Mesodermal cell (in vitro differentiated cells): ENCODE measurements around the gene LRRC1.
"Not testable (repeated sequence)": the region's sequence is repeated elsewhere in the genome, so short reads cannot be mapped to it uniquely, and the experiment has no call there.

Experiments
- H3K27ac ChIP-seq: 2 replicates; pipeline ENCODE4 v1.7.0; 2013; ENCODE audit warnings: mild to moderate bottlenecking, low read depth, low read length, moderate library complexity; ENCODE audit not compliant: severe bottlenecking
- H3K36me3 ChIP-seq: 2 replicates; pipeline ENCODE4 v1.7.1; 2013; ENCODE audit warnings: mild to moderate bottlenecking, low read length, moderate library complexity; ENCODE audit not compliant: control insufficient read depth, insufficient read depth
- H3K4me1 ChIP-seq: one replicate; pipeline ENCODE4 v1.7.1; 2013; ENCODE audit warnings: mild to moderate bottlenecking, low read length; ENCODE audit not compliant: insufficient read depth, control insufficient read depth, poor library complexity, severe bottlenecking
- H3K4me3 ChIP-seq: 2 replicates; pipeline ENCODE4 v1.7.0; 2013; ENCODE audit warnings: low read length, control low read depth, mild to moderate bottlenecking; ENCODE audit not compliant: insufficient read depth, poor library complexity, severe bottlenecking; ENCODE audit errors: extremely low read depth
- H3K9me3 ChIP-seq: 2 replicates; pipeline ENCODE4 v1.7.1; 2013; ENCODE audit warnings: mild to moderate bottlenecking, low read length, moderate library complexity; ENCODE audit not compliant: control insufficient read depth
- WGBS, 2 experiments: methylation state at CpG; one replicate each; pipeline ENCODE4 v1.1.5; 2013; ENCODE audit warnings: missing lambda C conversion rate in 2 of 2; ENCODE audit not compliant: insufficient coverage in 2 of 2; 5-methylcytosine and 5-hydroxymethylcytosine counted together

LRRC1 gene

DNA sequence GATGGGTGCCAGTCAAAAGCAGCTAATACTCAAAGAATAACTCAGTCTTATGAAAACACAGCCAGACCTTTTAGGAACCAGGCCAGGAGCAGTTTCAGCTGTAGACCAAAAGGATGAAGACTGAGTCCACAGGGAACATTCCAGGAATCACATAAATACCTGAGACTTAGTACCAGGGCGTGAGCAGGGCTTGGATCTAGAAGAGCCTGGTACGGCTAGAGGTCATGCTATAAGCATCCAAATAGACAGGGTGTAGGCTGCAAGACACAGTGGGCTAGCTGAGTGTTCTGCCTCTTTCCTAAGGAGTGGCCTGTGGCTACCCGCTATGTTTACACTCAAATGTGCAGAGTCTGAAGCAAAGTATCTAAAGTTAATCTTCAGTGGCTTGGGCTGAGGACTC, 29.5 kb upstream of the LRRC1 start:
- no peaks in the 10 kb centered on the region for H3K4me1 ChIP-seq
- 94 to 100% methylated on average over 1 to 3 of the region's 3 CpGs for WGBS, 2 experiments
- no peak overlapping the region for H3K4me3 ChIP-seq
- peak overlapping the region; percentile 62 for H3K27ac ChIP-seq
- H3K36me3 ChIP-seq: no peaks in the 10 kb centered on the region
- H3K9me3 ChIP-seq: no peaks in the 10 kb centered on the region

DNA sequence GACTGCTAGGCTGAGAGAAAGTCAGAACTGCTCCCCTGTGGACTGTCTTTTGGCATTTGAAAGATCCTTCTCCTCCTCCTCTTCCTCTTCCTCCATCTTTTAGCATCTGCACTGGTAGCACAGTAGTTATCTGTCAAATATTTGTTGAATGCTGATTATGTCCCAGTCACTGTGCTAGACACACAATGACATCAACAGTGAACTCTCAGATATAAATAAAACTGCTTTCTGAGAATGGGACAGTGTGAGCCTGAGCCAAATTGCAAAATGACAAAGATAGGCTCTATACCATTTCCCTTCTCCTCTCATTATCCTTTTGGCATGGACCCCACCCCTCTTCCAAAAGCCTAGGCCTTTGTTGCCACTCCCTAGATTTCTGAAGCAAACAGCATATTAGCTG, 27.9 kb upstream of the LRRC1 start:
- no peaks in the 10 kb centered on the region for H3K9me3 ChIP-seq
- no peaks in the 10 kb centered on the region for H3K4me1 ChIP-seq
- no peak overlapping the region for H3K27ac ChIP-seq
- H3K4me3 ChIP-seq: no peak overlapping the region
- H3K36me3 ChIP-seq: no peaks in the 10 kb centered on the region

GRCh38 chr6:53767941-53768340, 26.9 kb upstream of the LRRC1 start:
- 88% methylated on average over 3 of the region's 4 CpGs; no CpG with 5 or more reads in 1 of the 2 experiments for WGBS, 2 experiments

GRCh38 chr6:53768636-53769035, 26.2 kb upstream of the LRRC1 start:
- Histone ChIP-seq H3K36me3 (no peaks in the 10 kb centered on the region), H3K4me3 (no peak overlapping the region), H3K9me3 (no peaks in the 10 kb centered on the region), H3K4me1 (no peaks in the 10 kb centered on the region), H3K27ac (no peak overlapping the region)
- 64% methylated on average over 1 of the region's 2 CpGs; no CpG with 5 or more reads in 1 of the 2 experiments for WGBS, 2 experiments

More at GRCh38 chr6:53767941-53768340, 26.9 kb upstream of the LRRC1 start:
- no peaks in the 10 kb centered on the region for H3K9me3 ChIP-seq
- no peaks in the 10 kb centered on the region for H3K4me1 ChIP-seq
- no peak overlapping the region for H3K4me3 ChIP-seq
- no peak overlapping the region for H3K27ac ChIP-seq
- H3K36me3 ChIP-seq: no peaks in the 10 kb centered on the region

GRCh38 chr6:53770780-53771249, 24.0 kb upstream of the LRRC1 start:
- Histone ChIP-seq H3K9me3 (no peaks in the 10 kb centered on the region), H3K27ac (no peak overlapping the region), H3K4me1 (no peaks in the 10 kb centered on the region), H3K4me3 (no peak overlapping the region), H3K36me3 (no peaks in the 10 kb centered on the region)
- 80% methylated on average over 2 of the region's 2 CpGs; no CpG with 5 or more reads in 1 of the 2 experiments for WGBS, 2 experiments

DNA sequence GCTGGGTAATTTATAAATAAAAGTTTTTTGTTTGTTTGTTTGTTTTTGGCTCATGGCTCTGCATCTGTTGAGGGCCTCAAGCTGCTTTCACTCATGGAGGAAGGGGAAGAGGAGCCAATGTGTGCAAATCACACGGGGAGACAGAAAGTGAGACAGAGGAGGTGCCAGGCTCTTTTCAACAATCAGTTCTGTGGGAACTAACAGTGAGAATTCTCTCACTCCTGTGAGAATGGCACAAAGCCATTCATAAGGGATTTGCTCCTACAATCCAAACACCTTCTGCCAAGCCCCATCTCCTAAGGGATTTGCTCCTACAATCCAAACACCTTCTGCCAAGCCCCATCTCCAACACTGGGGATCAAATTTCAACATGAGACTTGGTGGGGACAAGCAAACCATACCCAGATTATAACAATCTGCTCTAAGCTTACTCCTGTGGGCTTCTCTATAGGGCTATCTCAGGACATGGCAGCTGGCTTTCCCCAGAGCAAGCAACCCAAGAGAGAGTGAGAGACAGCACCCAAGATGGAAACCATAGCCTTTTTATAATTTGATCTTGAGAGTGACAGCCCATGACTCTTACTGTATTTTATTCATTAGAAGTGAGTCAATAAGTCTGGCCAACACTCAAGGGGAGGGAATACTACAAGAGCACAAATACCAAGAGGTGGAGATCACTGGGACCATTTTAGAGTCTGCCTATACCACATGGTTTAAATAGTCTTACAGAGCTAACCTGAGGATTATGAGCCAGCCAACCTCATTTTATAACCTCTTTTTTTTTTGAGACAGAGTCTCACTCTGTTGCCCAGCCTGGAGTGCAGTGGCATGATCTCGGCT, 22.8 kb upstream of the LRRC1 start:
- no peak overlapping the region for H3K27ac ChIP-seq
- no peaks in the 10 kb centered on the region for H3K9me3 ChIP-seq
- H3K4me3 ChIP-seq: no peak overlapping the region
- 83 to 100% methylated on average over 1 of the region's 2 CpGs for WGBS, 2 experiments
- no peaks in the 10 kb centered on the region for H3K36me3 ChIP-seq
- H3K4me1 ChIP-seq: no peaks in the 10 kb centered on the region

DNA sequence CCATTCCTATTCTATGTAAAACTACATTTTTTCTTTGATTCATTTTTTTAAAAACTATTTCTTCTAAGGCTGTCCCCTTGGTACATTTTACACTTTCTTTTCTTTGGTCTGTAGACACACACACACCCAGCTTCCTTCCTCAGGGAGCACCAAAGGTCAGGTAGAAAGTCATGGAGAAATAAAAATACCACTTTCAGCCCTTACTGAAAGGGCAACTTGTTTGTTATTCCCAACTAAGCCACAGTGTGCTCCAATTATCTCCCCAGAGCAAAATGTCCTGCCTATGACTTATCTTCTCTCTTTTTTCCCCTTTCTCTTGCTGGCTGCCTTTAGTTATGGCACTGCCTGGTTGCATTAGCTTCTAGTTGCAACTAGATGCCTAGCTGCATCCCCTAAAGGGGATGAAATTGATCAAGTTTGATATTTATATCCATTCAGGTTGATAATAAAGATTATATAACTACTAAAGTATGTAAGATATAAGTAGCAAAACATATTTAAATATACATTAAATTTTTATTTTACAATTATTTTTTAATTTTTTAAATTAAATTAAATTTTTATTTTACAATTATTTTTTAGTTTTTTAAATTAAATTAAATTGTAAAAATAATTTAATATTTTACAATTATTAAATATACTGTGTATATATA, 21.6 kb upstream of the LRRC1 start:
- no peak overlapping the region for H3K27ac ChIP-seq
- H3K4me3 ChIP-seq: no peak overlapping the region
- H3K4me1 ChIP-seq: no peaks in the 10 kb centered on the region
- H3K36me3 ChIP-seq: no peaks in the 10 kb centered on the region
- H3K9me3 ChIP-seq: no peaks in the 10 kb centered on the region

- H3K4me1 ChIP-seq, H3K36me3 ChIP-seq, H3K9me3 ChIP-seq, H3K27ac ChIP-seq, H3K4me3 ChIP-seq: not testable (repeated sequence)
- WGBS, 2 experiments: no CpG with 5 or more reads among the region's 2 CpGs
These were observed 18.7 kb upstream of the LRRC1 start for GRCh38 chr6:53776152-53776551.

- H3K4me1 ChIP-seq, H3K36me3 ChIP-seq, H3K4me3 ChIP-seq, H3K27ac ChIP-seq, H3K9me3 ChIP-seq: not testable (repeated sequence)
These were observed 9.8 kb upstream of the LRRC1 start for GRCh38 chr6:53784991-53785390.

DNA sequence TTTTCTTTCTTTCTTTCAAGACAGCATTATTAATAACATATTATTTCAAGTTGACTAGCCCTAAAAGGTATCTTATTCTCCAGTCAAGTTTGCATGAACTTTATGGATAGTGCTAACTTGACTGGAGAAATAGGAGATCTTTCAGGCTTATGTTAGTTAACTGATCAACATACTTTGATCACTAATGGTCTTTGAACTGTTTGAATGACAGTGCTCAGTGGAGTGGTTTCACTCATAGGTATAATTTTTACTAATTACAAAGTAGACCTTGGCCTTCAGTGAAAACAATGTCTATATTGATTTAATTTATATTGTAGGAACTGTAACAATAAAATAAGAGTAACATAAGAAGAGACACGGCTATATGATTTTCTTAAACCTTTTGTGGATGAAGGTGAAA, 8.0 kb upstream of the LRRC1 start:
- H3K4me1 ChIP-seq: no peaks in the 10 kb centered on the region
- no CpG with 5 or more reads among the region's 1 CpG for WGBS, 2 experiments
- no peaks in the 10 kb centered on the region for H3K9me3 ChIP-seq
- H3K36me3 ChIP-seq: no peaks in the 10 kb centered on the region
- H3K27ac ChIP-seq: no peak overlapping the region
- H3K4me3 ChIP-seq: no peak overlapping the region

DNA sequence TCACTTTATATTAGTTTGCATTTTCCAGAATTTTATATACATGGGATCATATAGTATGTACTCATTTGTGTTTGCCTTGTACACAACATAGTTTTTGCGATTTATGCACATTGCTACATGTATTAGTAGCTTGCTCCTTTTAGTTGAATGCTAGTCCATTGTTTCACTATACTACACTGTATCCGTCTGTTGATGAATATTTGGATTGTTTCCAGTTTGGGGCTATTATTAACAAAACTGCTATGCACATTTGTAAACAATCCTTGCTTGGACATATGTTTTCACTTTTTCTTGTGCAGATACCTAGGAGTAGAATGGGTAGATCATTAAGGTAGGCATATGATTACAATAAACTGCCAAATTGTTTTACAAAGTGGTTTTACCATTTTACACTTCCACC, 3.9 kb upstream of the LRRC1 start:
- Histone ChIP-seq H3K36me3 (no peaks in the 10 kb centered on the region), H3K4me3 (no peak overlapping the region), H3K27ac (no peak overlapping the region), H3K4me1 (peaks cover 8% of the 10 kb centered on the region), H3K9me3 (no peaks in the 10 kb centered on the region)
- WGBS, 2 experiments: 100% methylated on average over 1 of the region's 2 CpGs; no CpG with 5 or more reads in 1 of the 2 experiments
